A673 (cell line): Measurements from ENCODE around the gene C11orf21. TPM values are rescaled to one million over a fixed set of nuclear protein-coding genes. Genes with fewer than 3 reads are reported as not detected.

ENCODE experiments used
- BruUV-seq: library from RNA; stranded (reverse); fragments of 400-500 nt; replicated peaks from 2 replicates; lab custom pipeline; 2021; lab: Mats Ljungman, UMichigan
- CTCF ChIA-PET: fragments of 300-600 bp; sonication (Branson Sonifier 250); formaldehyde crosslinking; loops from one replicate; lab custom pipeline; 2022; ENCODE audit warnings: antibody characterized with exemption; lab: Charles Lee
- POLR2A ChIA-PET: fragments of 300-600 bp; sonication (Branson Sonifier 250); formaldehyde crosslinking; loops from one replicate; lab custom pipeline; 2022; ENCODE audit warnings: antibody characterized with exemption; ENCODE audit not compliant: low non-redundant PET; lab: Charles Lee
- DNase-seq: peaks from one replicate; pipeline ENCODE4 v3.0.0-alpha.2; 2015; ENCODE audit warnings: low spot score
- H3K27ac ChIP-seq: fragments of 200-600 bp; sonication (generic); 2 replicates; pipeline ENCODE4 v1.5.1; 2016; ENCODE audit warnings: mixed run types, low read depth, mild to moderate bottlenecking, mixed read lengths, antibody characterized with exemption, low read length; ENCODE audit not compliant: poor library complexity, severe bottlenecking
- H3K27me3 ChIP-seq: fragments of 200-600 bp; sonication (generic); replicated peaks from 2 replicates; pipeline ENCODE4 v1.6.1; 2017; ENCODE audit warnings: mixed run types, low read depth, mild to moderate bottlenecking, mixed read lengths, antibody characterized with exemption, low read length; ENCODE audit not compliant: insufficient read depth, poor library complexity
- H3K36me3 ChIP-seq: fragments of 200-600 bp; sonication (generic); 2 replicates; pipeline ENCODE4 v1.6.1; 2016; ENCODE audit warnings: mixed run types, mild to moderate bottlenecking, mixed read lengths, antibody characterized with exemption, low read length; ENCODE audit not compliant: insufficient read depth, poor library complexity, severe bottlenecking
- H3K4me1 ChIP-seq: fragments of 200-600 bp; sonication (generic); 2 replicates; pipeline ENCODE4 v1.6.1; 2017; ENCODE audit warnings: mixed run types, mild to moderate bottlenecking, mixed read lengths, antibody characterized with exemption, low read length; ENCODE audit not compliant: insufficient read depth, poor library complexity, severe bottlenecking
- H3K4me3 ChIP-seq: fragments of 200-600 bp; sonication (generic); 2 replicates; pipeline ENCODE4 v1.5.1; 2016; ENCODE audit warnings: low read depth, mixed run types, mild to moderate bottlenecking, mixed read lengths, low read length; ENCODE audit not compliant: poor library complexity, severe bottlenecking
- H3K9me3 ChIP-seq: fragments of 200-600 bp; sonication (generic); 2 replicates; pipeline ENCODE4 v1.6.1; 2016; ENCODE audit warnings: mixed run types, low read depth, mild to moderate bottlenecking, mixed read lengths, antibody characterized with exemption, low read length; ENCODE audit not compliant: poor library complexity, severe bottlenecking
- CTCF ChIP-seq: fragments of 300-800, 200-600 bp; sonication (generic); conservative IDR thresholded peaks from 2 replicates; pipeline ENCODE4 v1.5.1; 2017; ENCODE audit warnings: low read depth, mild to moderate bottlenecking, antibody characterized with exemption, low read length, moderate library complexity, mixed read lengths
- EZH2 ChIP-seq: fragments of 200-600 bp; sonication (generic); IDR thresholded peaks from 2 replicates; pipeline ENCODE4 v1.6.1; 2017; ENCODE audit warnings: borderline replicate concordance, low read depth, mild to moderate bottlenecking, mixed read lengths, antibody characterized with exemption, low read length; ENCODE audit not compliant: poor library complexity, severe bottlenecking
- intact Hi-C: fragments of 100-400 bp; cut with micrococcal nuclease; formaldehyde crosslinking; loops from one replicate; pipeline ENCODE4 v1.10.0; 2022; ENCODE audit not compliant: unreplicated experiment
- total RNA-seq: library from RNA; stranded (reverse); gene quantifications from 2 replicates; pipeline ENCODE4 v1.2.3, GENCODE V29; 2021

C11orf21 gene
- total RNA-seq, 1 experiment from 2014 or later = not detected

- TF ChIP-seq EZH2 (no peak), CTCF (no peak)
- no peaks in the 10 kb centered on the region for H3K36me3 ChIP-seq
- POLR2A ChIA-PET = no interaction called here
- peaks cover 9% of the 10 kb centered on the region for H3K4me1 ChIP-seq
- H3K27ac ChIP-seq = no peak overlapping the region
- intact Hi-C loops = no loop called here
- no peaks in the 10 kb centered on the region for H3K27me3 ChIP-seq
- BruUV-seq = no TSS peak
- no peak for DNase-seq
- no peak overlapping the region for H3K4me3 ChIP-seq
- CTCF ChIA-PET = interaction anchor here (0.5 kb wide), 1 partner anchor 25 kb away, joined by 3 read pairs; no protein-coding TSS in a partner anchor
- no peaks in the 10 kb centered on the region for H3K9me3 ChIP-seq
Measured at GRCh38 chr11:2312232-2313042, 10.7 kb upstream of the C11orf21 start.

GRCh38 chr11:2311353-2312133, 9.8 kb upstream of the C11orf21 start:
- CTCF ChIA-PET = no interaction called here
- Histone ChIP-seq H3K4me1 (peaks cover 9% of the 10 kb centered on the region), H3K36me3 (no peaks in the 10 kb centered on the region), H3K27me3 (no peaks in the 10 kb centered on the region), H3K27ac (no peak overlapping the region), H3K4me3 (no peak overlapping the region), H3K9me3 (no peaks in the 10 kb centered on the region)
- intact Hi-C loops = no loop called here
- POLR2A ChIA-PET = no interaction called here
- no peak for DNase-seq
- TF ChIP-seq EZH2 (no peak), CTCF (no peak)
- BruUV-seq = no TSS peak

GRCh38 chr11:2310786-2311352, 9.2 kb upstream of the C11orf21 start:
- Histone ChIP-seq H3K4me3 (no peak overlapping the region), H3K4me1 (peaks cover 14% of the 10 kb centered on the region), H3K36me3 (no peaks in the 10 kb centered on the region), H3K27ac (no peak overlapping the region), H3K9me3 (no peaks in the 10 kb centered on the region), H3K27me3 (no peaks in the 10 kb centered on the region)
- POLR2A ChIA-PET = no interaction called here
- no peak for TF ChIP-seq CTCF
- TF ChIP-seq EZH2 = no peak
- BruUV-seq = no TSS peak
- no peak for DNase-seq
- intact Hi-C loops = no loop called here
- CTCF ChIA-PET = no interaction called here
